Body of pancreas (tissue), 4 donors: ENCODE results near the gene GNG12. TPM values are rescaled to one million over a fixed set of nuclear protein-coding genes. Genes with fewer than 3 reads are reported as not detected.

ENCODE experiments used
- ATAC-seq: fragments of 150-250 bp; one replicate; pipeline ENCODE4 v1.9.1; 2016
- DNase-seq, 4 donors: peaks; one replicate each; pipeline ENCODE4 v3.0.0-alpha.2; 2019
- H3K27ac ChIP-seq, 4 donors: fragments of 200-600 bp; sonication (generic); 1 replicate in 3 of 4; 2 replicates in 1 of 4; pipeline versions ENCODE4 v1.5.1 to v1.6.1; 2016 to 2019; ENCODE audit warnings: mild to moderate bottlenecking in 1 of 4, mixed read lengths in 1 of 4, moderate library complexity in 1 of 4
- H3K27me3 ChIP-seq, 2 donors: fragments of 200-600 bp; sonication (generic); one replicate each; pipeline ENCODE4 v1.6.0; 2016; ENCODE audit warnings: mild to moderate bottlenecking in 1 of 2
- H3K36me3 ChIP-seq, 2 donors: fragments of 200-600 bp; sonication (generic); replicated peaks in 1 of 2; 2 replicates each; pipeline ENCODE4 v1.5.1; 2016; ENCODE audit warnings: low read depth in 2 of 2; ENCODE audit not compliant: insufficient read depth in 1 of 2
- H3K4me1 ChIP-seq: fragments of 200-600 bp; sonication (generic); one replicate; pipeline ENCODE4 v1.6.0; 2016
- H3K4me3 ChIP-seq, 2 donors: fragments of 200-600 bp; sonication (generic); 1 replicate in 1 of 2; 2 replicates in 1 of 2; pipeline ENCODE4 v1.5.1; 2016 to 2019
- H3K9me3 ChIP-seq, 3 donors: fragments of 200-600 bp; sonication (generic); 1 replicate in 2 of 3; 2 replicates in 1 of 3; pipeline ENCODE4 v1.5.1; 2016
- CTCF ChIP-seq, 7 experiments: fragments of 450-650 bp in 4 of 7; fragments of 200-600 bp in 3 of 7; sonication (generic) in 3 of 7; IDR thresholded peaks; one replicate each; pipeline ENCODE4 v1.5.1; 2016 to 2019; ENCODE audit warnings: antibody characterized with exemption in 7 of 7
- POLR2A ChIP-seq, 3 donors: fragments of 450-650 bp; IDR thresholded peaks; one replicate each; pipeline ENCODE4 v1.6.1; 2016; ENCODE audit warnings: antibody characterized with exemption in 3 of 3, mild to moderate bottlenecking in 2 of 3
- WGBS, 2 donors: methylation state at CpG; one replicate each; pipeline ENCODE4 v1.1.5; 2017; 5-methylcytosine and 5-hydroxymethylcytosine counted together
- intact Hi-C: fragments of 100-400 bp; cut with DNase I; formaldehyde crosslinking; loops from one replicate; pipeline ENCODE4 v1.15.1; 2023
- total RNA-seq, 2 donors: library from RNA; depleted of rRNA; stranded (reverse); fragments of >200 nt; gene quantifications; one replicate each; pipeline ENCODE4 v1.1.0, GENCODE V29; 2016

GNG12 gene
- total RNA-seq, 2 donors from 2014 or later: 26.4 to 42.3 TPM

DNA sequence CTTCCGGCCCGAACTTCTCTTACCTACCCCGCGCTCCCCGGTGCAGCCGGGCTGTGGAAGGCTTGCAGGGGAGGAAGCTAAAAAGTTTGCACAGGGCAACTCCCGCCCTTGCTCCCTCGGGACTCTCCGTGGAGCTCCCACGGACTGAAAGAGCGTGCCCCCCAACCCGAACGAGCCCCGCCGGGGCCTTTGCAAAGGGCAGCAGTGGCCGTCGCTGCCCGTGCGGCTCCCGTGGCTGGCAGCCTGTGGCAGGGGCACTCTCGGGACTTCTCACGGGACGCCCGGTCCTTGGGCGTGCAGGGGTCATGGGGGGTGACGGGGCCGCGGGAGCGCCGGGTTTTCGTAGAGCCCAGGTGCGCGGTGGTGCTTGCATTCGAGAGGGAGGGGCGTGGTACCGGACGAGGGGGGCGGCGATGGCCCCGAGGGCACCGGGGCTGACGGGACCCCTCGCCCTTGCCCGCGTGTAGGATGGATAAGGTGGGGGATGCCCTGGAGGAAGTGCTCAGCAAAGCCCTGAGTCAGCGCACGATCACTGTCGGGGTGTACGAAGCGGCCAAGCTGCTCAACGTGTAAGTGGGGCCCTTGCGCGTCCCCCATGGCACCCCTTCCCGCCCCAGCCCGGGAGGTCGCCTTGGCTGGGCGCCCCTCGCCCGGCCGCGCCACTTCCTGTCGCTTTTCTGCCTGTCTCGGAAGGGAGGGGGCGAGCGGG, 147.6 kb downstream of the GNG12 start:
- intact Hi-C loops: loop anchor here (10.0 kb wide), 1 partner anchor 121 kb away; no protein-coding TSS in a partner anchor
- WGBS, 2 donors: 0% methylated on average over 10 to 65 of the region's 65 CpGs
- H3K4me1 ChIP-seq: peaks cover 36% of the 10 kb centered on the region
- no peak for TF ChIP-seq CTCF (IDR thresholded peaks at IDR 0.05)
- TF ChIP-seq POLR2A (IDR thresholded peaks at IDR 0.05): no peak
- DNase-seq (peak; percentile 53 to 63 (median 58)), ATAC-seq (peak; percentile 10)
- peak overlapping the region; percentile 34 to 81 for H3K4me3 ChIP-seq
- no peaks in the 10 kb centered on the region for H3K27me3 ChIP-seq
- peaks cover 0 to 1% of the 10 kb centered on the region in 2 donors for H3K36me3 ChIP-seq
- H3K27ac ChIP-seq: peak overlapping the region; percentile 88 to 98 (median 94)
- H3K9me3 ChIP-seq: no peaks in the 10 kb centered on the region

- H3K27ac ChIP-seq: peak within 1 kb of the TSS; percentile 88 to 98 (median 94)
- intact Hi-C loops: loop anchor here (10.0 kb wide), 1 partner anchor 120 kb away; no protein-coding TSS in a partner anchor
- no peaks in the 10 kb centered on the region for H3K9me3 ChIP-seq
- WGBS, 2 donors: 0% methylated on average over 2 to 31 of the region's 39 CpGs
- peaks cover 36% of the 10 kb centered on the region for H3K4me1 ChIP-seq
- no peaks in the 10 kb centered on the region for H3K27me3 ChIP-seq
- ATAC-seq: peak; percentile 90
- TF ChIP-seq CTCF (IDR thresholded peaks at IDR 0.05) (peak in 1 of 7 experiments; percentile 20), POLR2A (IDR thresholded peaks at IDR 0.05) (peak; percentile 98 to 100 (median 98))
- H3K36me3 ChIP-seq: peaks cover 0 to 1% of the 10 kb centered on the region in 2 donors
- peak within 1 kb of the TSS; percentile 34 to 81 for H3K4me3 ChIP-seq
- peak; percentile 99 to 100 (median 99) for DNase-seq
These were observed 148.2 kb downstream of the GNG12 start, which contains the start of gene GADD45A for GRCh38 chr1:67685067-67685557. TSS of gene GADD45A (plus strand) at chr1:67685201. CDS start at chr1:67685495, 294 bp downstream.

GRCh38 chr1:67684526-67685066, 148.7 kb downstream of the GNG12 start:
- no peaks in the 10 kb centered on the region for H3K27me3 ChIP-seq
- no peak overlapping the region for H3K4me3 ChIP-seq
- H3K27ac ChIP-seq: peak overlapping the region; percentile 4 to 98 (median 70)
- DNase-seq: no peak
- peaks cover 0 to 1% of the 10 kb centered on the region in 2 donors for H3K36me3 ChIP-seq
- 0% methylated on average over 16 to 19 of the region's 20 CpGs for WGBS, 2 donors
- TF ChIP-seq CTCF (IDR thresholded peaks at IDR 0.05) (no peak), POLR2A (IDR thresholded peaks at IDR 0.05) (no peak)
- H3K4me1 ChIP-seq: peaks cover 36% of the 10 kb centered on the region
- no peak for ATAC-seq
- H3K9me3 ChIP-seq: no peaks in the 10 kb centered on the region
- intact Hi-C loops: loop anchor here (10.0 kb wide), 1 partner anchor 120 kb away; no protein-coding TSS in a partner anchor

- H3K36me3 ChIP-seq: peaks cover 0 to 1% of the 10 kb centered on the region in 2 donors
- H3K27me3 ChIP-seq: no peaks in the 10 kb centered on the region
- H3K9me3 ChIP-seq: no peaks in the 10 kb centered on the region
- H3K4me3 ChIP-seq: no peak overlapping the region
- intact Hi-C loops: loop anchor here (10.0 kb wide), 1 partner anchor 119 kb away; no protein-coding TSS in a partner anchor
- H3K4me1 ChIP-seq: peaks cover 36% of the 10 kb centered on the region
- no peak for ATAC-seq
- peak overlapping the region; percentile 4 to 98 (median 70) for H3K27ac ChIP-seq
- WGBS, 2 donors: 22 to 23% methylated on average over 8 of the region's 8 CpGs
- TF ChIP-seq CTCF (IDR thresholded peaks at IDR 0.05): no peak
- TF ChIP-seq POLR2A (IDR thresholded peaks at IDR 0.05): no peak
- DNase-seq: peak in 1 of 4 donors; percentile 5
These were observed 149.3 kb downstream of the GNG12 start for GRCh38 chr1:67683766-67684525.
